Measurements from ENCODE around the gene TMED7.
A peak's percentile ranks its signal among the peaks of the same experiment; 100 is the strongest.

Gene TMED7

GRCh38 chr5:115626445-115626823 is 598 bp upstream of the TMED7 start:
- FAIRE-seq, result no peak

- FAIRE-seq, result no peak
These were observed 842 bp downstream of the TMED7 start for GRCh38 chr5:115624994-115625393.

DNA sequence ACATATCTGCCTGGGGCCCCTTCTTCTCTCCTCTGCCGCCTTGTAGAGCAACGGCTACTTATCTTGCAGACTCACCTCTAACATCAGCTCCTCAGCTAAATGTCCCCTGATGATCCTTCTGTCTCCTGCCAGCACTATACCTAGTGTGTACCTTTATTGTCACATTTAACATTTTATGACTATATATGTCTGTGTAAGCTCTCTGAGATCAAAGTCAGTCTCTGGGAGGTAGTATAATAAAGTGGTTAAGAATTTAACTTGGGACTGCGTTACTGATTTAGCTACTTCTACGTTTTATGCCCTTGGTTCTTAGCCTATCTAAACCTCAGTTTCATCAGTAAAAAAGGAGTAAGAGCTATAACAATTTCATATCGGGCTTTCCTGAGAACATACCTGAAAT is 2.2 kb downstream of the TMED7 start:
- no peak for FAIRE-seq

- FAIRE-seq, result no peak
These were observed 4.4 kb downstream of the TMED7 start for GRCh38 chr5:115621365-115621900.

DNA sequence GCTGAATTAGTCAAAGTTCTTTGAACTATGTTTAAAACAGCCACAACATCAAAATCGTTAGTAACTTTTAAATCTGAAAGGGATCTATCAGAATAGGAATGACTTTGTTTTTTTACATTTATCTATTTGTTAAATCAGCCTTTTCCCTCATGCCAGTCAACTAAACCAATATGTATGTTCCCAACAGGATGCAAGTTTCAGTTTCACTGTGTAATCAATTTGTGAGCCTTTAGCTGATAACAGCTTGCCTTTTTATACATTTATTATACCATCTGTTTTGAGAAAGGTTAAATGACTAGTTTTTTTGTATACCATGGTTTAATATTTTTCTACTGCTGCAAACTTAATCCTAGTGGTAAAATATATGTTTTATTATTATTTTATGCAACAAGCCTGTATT is 8.9 kb downstream of the TMED7 start:
- FAIRE-seq, result no peak

GRCh38 chr5:115616472-115616871 is 9.4 kb downstream of the TMED7 start:
- FAIRE-seq, result no peak

- no peak for FAIRE-seq
These were observed 14.0 kb downstream of the TMED7 start for GRCh38 chr5:115611873-115612272.

GRCh38 chr5:115607935-115608334 is 17.9 kb downstream of the TMED7 start:
- no peak for FAIRE-seq

DNA sequence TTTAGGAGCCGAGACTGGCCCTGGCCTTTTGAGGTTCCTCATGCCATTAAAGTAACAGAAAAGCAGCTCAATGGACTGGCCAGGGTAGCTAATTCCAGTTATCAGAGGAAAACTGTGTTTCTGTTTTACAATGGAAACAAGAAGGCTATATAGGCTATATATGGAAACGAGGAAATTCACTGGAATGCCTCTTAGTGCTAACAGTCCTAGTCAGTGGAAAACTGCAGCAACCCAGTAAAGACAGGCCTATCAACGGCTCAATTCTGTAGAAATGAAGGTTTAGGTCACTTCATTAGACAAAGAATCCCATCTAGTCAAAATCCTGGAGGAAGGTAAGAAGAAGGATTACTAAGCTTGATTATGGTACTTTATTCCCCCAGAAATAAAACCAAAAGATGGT is 20.4 kb downstream of the TMED7 start:
- no peak for FAIRE-seq

DNA sequence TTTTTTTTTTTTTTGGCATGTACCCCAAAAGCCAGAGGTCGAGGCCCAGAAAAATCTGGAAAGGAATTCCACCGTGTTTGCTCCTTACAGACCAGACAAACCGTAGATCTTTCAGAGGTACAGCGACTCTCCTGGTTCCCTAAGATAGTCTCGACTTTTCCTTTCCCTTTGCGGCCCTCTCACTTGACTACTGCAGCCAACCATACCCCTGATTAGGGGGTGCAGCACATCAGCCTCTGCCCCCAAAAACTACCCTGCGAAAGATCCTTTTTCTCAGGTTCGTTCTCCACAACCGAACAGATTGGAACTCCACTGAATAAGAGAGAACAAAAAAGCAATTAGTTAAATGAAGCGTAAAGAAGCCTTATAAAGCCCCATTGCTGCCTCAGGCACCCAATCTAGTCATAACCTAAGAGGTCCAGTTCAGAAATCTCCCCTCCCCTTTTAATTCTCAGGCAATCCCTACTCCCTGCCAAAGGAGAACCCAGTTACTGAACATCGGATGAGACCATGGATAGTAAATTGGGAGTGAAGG is 23.2 kb downstream of the TMED7 start:
- FAIRE-seq, result no peak

DNA sequence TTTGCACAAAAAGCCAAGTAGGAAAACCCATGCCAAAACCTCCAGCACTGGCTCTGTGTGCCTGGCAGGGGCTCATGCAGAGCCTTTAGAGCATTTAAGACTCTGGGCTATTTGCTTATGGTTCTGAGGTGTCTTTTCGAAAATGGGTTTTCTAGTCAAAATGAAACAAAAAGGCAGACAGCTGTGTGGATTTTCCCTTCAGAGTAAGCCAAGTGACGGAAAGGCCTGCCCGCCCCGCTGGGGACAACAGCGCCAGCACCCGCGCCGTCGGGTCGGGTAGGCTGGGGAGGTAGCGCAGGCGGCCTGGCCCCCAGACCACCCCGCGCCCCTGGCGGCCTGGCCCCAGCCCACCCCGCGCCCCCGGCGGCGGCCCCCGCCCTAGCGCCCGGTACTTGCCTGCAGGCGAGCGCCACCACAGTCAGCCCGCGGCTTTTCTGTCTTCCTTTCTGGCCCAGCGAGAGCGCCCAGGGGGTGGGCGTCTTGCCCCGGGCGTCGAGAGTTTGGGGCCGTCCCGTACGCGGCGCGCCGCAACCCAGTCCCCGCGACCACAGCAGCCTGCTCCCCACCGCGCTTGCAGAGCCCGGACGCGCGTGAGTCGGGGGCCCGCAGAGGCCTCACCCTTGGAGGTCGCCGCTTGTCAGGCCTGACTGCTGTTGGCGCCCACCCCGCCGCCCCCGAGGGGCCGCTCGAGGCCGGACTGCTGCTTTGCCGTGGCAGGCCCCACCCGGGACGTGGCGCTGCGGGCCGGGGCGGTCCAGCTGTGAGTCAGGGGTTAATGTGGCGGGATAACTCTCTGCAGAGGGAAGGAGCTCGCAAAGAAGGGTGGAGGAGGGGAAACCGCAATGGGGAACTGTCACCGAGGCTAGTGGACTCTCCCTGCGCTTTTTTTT is 23.9 kb downstream of the TMED7 start, which contains the start of gene TICAM2:
Gene TICAM2, minus strand, starts transcription at position 779 of the 890 bp plus-strand sequence. CDS start 21,223 bp downstream, outside the sequence.
- FAIRE-seq, result no peak

DNA sequence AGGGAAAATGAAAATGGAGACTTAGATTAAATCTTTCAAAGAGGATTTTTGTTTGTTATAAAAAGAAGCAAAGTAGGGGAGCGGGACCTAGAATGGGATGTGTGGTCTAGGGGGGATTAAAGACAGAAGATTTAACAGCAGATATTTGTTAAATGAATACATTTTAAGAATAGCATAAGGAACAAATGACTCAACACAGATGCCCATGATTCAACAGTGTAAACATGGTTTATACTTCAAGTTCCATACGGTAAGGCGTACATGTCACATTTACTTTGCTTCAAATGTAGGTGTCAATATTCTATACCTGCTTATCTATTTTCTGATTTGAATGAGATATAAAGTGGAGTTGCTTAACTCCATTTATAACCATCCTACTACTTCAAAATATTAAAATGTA is 25.1 kb downstream of the TMED7 start:
- FAIRE-seq, result no peak

GRCh38 chr5:115599924-115600323 is 25.9 kb downstream of the TMED7 start:
- FAIRE-seq, result no peak

DNA sequence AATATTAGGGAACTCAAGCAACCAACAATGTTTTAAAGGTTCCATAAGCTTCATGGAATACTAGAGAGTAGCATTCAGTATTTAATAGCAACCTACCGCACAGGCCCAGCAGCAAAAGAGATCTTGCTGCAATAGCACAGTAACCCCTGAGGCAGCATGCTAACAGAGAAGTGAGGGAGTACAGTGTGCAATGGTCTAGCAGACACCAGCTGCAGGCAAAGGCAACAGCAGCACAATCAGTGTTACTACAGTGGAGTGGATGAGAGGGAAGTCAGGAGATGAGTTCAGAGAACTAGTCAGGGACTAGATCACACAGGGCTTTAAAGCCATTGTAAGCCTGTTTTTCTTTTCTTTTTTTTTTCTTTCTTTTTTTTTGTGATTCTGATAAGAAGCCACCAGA is 26.3 kb downstream of the TMED7 start:
- no peak for FAIRE-seq

- no peak for FAIRE-seq
These were observed 31.4 kb downstream of the TMED7 start for GRCh38 chr5:115594128-115595047.

GRCh38 chr5:115589043-115589442 is 36.8 kb downstream of the TMED7 start:
- FAIRE-seq, result no peak

DNA sequence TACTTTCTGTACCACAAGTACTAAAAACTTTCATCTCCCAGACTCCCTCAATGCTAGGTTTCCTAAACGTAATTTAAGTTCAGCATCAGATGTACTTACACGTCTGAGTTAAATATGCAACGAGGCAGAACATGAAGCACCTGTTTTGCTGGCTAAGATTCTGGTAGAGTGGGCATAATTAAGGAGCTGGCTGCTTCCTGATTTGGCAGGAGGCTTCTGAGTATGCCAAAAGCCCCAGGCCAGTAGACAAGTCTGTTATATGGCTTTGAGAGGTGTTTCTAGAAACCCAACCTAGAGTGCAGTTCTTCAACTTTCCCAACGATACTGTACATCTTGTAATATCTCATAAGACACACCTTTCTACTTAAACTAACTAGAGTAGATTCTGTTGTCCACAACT is 37.2 kb downstream of the TMED7 start:
- no peak for FAIRE-seq

DNA sequence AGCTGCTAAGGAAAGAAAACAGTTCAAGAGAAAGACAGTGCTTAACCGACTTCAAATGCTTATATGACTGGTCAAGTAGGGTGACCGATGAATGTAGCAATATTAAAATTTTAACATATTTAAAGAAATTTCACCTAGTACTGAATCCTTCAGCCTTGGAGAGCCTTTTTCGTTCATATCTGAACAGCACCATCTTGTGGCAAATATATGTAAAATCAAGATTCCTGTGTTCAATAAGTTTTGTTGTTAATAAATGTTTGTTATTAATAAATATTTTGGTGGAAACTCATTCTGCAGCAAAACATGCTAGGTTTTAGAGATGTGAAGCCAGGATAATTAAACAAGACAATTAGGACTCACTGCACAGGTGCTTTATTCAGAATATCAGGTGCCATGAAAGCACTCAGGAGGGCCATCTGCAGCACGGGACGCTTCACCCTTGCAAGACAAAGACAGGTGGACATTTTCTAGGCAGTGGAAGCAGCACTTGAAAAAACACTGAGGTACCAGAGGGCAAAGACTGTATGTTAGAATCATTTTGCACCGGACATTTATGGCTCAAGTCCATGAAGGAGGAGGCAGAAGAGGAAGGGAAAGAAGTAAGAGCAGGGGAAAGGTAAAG is 39.2 kb downstream of the TMED7 start:
- FAIRE-seq, result peak; percentile 85

DNA sequence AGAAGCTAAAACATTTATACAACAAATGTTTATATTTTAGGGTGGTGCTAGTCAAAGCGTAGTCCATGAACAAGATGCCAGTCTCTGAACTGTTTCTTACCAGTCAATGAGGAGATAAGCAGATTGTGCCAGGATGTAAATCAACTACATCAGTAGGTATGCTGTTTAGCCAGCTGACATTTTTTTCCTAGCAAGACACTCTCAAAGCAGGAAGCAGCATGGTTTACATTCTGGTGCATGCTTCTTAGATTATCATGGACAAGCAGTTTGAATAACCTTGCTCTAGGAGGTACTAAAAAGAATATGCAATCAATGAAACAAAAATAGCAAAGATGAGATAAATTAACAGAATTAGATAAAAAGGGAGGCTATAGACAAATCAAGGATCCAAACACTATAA is 40.6 kb downstream of the TMED7 start:
- no peak for FAIRE-seq

DNA sequence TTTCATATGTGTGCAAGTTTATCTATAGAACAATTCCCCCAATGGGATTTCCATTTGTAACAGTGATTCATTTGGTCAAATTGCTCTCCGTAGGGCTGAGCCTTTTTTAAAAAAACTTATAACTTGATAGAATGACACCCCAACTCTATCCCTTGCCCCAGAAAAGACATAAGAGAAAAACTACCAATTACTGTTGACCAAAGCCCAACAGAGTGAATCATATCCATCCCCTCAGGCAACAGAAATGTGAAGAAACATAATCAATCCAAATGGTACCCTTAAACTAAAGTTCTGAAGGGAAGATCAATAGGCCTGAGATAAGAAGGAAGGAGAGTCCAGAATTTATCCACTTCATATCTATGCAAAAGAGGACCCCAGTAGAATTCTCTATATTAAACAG is 41.3 kb downstream of the TMED7 start:
- no peak for FAIRE-seq

DNA sequence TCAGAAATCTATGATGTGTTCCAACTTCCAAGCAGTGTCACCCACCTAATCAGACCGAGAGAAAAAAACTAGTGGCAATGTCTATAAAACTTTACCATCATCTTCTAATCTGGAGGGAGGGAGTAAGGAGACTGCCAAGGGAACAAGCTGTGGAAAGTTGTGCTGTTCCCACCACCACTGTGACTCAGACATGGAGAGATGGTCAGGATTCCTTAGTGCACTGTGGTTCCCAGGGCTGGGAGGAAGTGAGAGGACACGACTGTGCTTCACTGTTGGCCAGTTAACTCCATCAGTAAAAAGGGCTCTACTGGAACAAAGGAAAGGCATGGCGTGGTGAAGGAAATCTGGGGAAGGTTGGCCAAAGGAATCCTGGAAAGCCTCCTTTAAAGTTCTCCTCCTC is 42.4 kb downstream of the TMED7 start:
- no peak for FAIRE-seq

- FAIRE-seq, result no peak
These were observed 44.9 kb downstream of the TMED7 start for GRCh38 chr5:115580941-115581340.

DNA sequence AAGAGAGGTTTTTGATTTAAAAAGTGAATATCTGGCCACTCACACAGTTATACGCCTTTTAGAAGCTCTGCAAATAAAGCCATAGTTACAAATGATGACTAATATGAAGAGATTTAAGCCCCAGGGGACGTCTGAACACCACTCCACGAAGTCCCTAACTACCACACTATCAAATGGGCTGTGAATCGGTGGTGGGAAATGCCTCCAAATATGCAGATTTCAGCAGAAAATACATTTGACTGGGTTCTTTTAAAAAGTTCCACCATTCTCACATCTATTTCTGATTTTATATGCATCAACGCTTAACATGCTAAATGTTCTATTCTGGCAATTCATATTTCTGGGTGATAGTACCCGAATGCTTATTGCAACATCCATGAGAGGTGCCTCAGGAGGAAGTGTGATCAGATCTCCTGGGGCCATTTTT is 46.1 kb downstream of the TMED7 start:
- FAIRE-seq, result no peak
